WTC11 (cell line): ENCODE data around the gene RPS6KA5.

Experiments used
- CTCF ChIP-seq: fragments of 200-600 bp; IDR thresholded peaks from 2 replicates; pipeline ENCODE4 v1.8.0; 2022; ENCODE audit warnings: antibody characterized with exemption
- E2F5 ChIP-seq: sonication (generic); formaldehyde crosslinking; IDR thresholded peaks from 2 replicates; pipeline ENCODE4 v1.8.1; 2022; ENCODE audit warnings: mild to moderate bottlenecking, moderate library complexity, missing genetic modification reagents
- ELF4 ChIP-seq: sonication (generic); formaldehyde crosslinking; IDR thresholded peaks from 2 replicates; pipeline ENCODE4 v1.8.1; 2022; ENCODE audit warnings: low read depth, mild to moderate bottlenecking, moderate library complexity, missing genetic modification reagents
- EMX1 ChIP-seq: fragments of 250-450 bp; sonication (Bioruptor Pico); IDR thresholded peaks from 2 replicates; pipeline ENCODE4 v1.8.0; 2021; ENCODE audit warnings: mild to moderate bottlenecking
- FOXP1 ChIP-seq: sonication (generic); formaldehyde crosslinking; IDR thresholded peaks from 2 replicates; pipeline ENCODE4 v1.8.0; 2022; ENCODE audit warnings: missing genetic modification reagents, mild to moderate bottlenecking, moderate library complexity, borderline replicate concordance
- MAX ChIP-seq: sonication (generic); formaldehyde crosslinking; IDR thresholded peaks from 2 replicates; pipeline ENCODE4 v1.8.0; 2022; ENCODE audit warnings: mild to moderate bottlenecking, missing genetic modification reagents
- MYBL2 ChIP-seq: sonication (generic); formaldehyde crosslinking; IDR thresholded peaks from 2 replicates; pipeline ENCODE4 v1.8.1; 2023; ENCODE audit warnings: mild to moderate bottlenecking, moderate library complexity, missing genetic modification reagents
- SP1 ChIP-seq: sonication (generic); formaldehyde crosslinking; conservative IDR thresholded peaks from 2 replicates; pipeline ENCODE4 v1.8.1; 2022; ENCODE audit warnings: missing genetic modification reagents
- ZNF121 ChIP-seq: sonication (generic); formaldehyde crosslinking; IDR thresholded peaks from 2 replicates; pipeline ENCODE4 v1.8.0; 2023; ENCODE audit warnings: missing genetic modification reagents

DNA sequence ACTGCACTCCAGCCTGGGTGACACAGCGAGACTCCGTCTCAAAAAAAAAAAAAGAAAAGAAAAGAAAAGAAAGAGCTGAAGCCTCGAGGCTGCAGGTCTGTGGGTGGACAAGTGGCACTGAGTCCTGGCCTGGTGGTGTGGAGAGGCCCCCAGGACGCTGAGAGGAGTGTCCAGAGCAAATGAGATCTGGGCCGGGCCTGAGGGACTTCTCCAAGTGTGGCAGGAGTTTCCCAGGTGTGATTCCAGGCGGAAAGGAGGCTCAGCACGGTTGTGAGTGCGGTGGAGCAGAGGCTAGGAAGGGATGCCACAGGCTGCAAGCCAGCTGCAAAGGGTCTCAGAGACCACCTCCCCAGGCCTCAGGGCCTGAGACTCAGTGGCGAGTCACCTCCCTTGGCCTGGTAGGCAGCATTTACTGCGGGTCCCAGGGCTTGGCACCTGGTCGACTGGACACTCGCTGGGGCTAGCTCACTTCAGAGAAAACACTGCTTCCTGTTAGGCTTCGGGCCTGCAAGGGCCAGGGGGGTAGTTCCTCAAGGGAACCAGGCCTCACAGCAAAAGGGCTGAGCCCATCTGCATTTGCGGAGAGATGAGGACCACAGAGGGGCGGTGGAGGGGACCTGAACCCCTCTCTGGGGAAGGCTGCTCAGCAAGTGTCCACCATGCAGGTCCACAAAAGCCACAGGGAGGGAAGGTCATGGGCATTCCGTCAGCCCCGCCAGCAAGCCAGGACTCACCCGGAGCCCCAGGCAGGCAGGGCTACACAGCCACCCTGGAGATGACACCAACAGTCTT is 256.0 kb downstream of the RPS6KA5 start:
- TF ChIP-seq CTCF (no peak), EMX1 (CRISPR knock-in tag) (no peak), ZNF121 (CRISPR knock-in tag) (no peak), SP1 (CRISPR knock-in tag) (no peak), MYBL2 (no peak), FOXP1 (CRISPR knock-in tag) (no peak), MAX (CRISPR knock-in tag) (no peak), ELF4 (CRISPR knock-in tag) (no peak), E2F5 (CRISPR knock-in tag) (no peak)
